Bronchial epithelial cell (primary cell): ENCODE measurements around the gene EPHA1. TPM values are rescaled to one million over a fixed set of nuclear protein-coding genes. Genes with fewer than 3 reads are reported as not detected.

Experiments
- DNase-seq: peaks from one replicate; pipeline ENCODE4 v3.0.0-alpha.2; 2010; ENCODE audit warnings: low read depth
- FAIRE-seq: peaks from 2 replicates; lab custom pipeline; 2011; peaks lifted over from hg19 to GRCh38; lab: Jason Lieb, UNC
- H3K27me3 ChIP-seq: 2 replicates; pipeline ENCODE4 v1.5.1; 2011; ENCODE audit warnings: low read length; ENCODE audit not compliant: control insufficient read depth, insufficient read depth
- H3K36me3 ChIP-seq: 2 replicates; pipeline ENCODE4 v1.5.1; 2011; ENCODE audit warnings: low read length; ENCODE audit not compliant: control insufficient read depth, insufficient read depth
- H3K4me3 ChIP-seq: 2 replicates; pipeline ENCODE4 v1.5.1; 2011; ENCODE audit warnings: mild to moderate bottlenecking, low read depth, low read length, control low read depth
- total RNA-seq: library from RNA; depleted of rRNA; stranded (reverse); fragments of >200 nt; gene quantifications from 2 replicates; pipeline ENCODE4 v1.2.1, GENCODE V29; 2014
- TF ChIP-seq, protein P1 (sequence below): IDR thresholded peaks from 2 replicates; pipeline ENCODE4 v1.5.1; 2011; ENCODE audit warnings: mild to moderate bottlenecking, moderate library complexity, low read length, control low read depth, inconsistent platforms; ENCODE audit not compliant: insufficient read depth, severe bottlenecking

EPHA1 gene
- total RNA-seq, 1 donor from 2014 or later = 19.0 TPM

GRCh38 chr7:143385891-143386781 lies 22.5 kb downstream of the EPHA1 start:
- Histone ChIP-seq H3K36me3 (peaks cover 42% of the 10 kb centered on the region), H3K27me3 (no peaks in the 10 kb centered on the region), H3K4me3 (no peak overlapping the region)
- TF ChIP-seq, protein P1, sequence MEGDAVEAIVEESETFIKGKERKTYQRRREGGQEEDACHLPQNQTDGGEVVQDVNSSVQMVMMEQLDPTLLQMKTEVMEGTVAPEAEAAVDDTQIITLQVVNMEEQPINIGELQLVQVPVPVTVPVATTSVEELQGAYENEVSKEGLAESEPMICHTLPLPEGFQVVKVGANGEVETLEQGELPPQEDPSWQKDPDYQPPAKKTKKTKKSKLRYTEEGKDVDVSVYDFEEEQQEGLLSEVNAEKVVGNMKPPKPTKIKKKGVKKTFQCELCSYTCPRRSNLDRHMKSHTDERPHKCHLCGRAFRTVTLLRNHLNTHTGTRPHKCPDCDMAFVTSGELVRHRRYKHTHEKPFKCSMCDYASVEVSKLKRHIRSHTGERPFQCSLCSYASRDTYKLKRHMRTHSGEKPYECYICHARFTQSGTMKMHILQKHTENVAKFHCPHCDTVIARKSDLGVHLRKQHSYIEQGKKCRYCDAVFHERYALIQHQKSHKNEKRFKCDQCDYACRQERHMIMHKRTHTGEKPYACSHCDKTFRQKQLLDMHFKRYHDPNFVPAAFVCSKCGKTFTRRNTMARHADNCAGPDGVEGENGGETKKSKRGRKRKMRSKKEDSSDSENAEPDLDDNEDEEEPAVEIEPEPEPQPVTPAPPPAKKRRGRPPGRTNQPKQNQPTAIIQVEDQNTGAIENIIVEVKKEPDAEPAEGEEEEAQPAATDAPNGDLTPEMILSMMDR = no peak
- FAIRE-seq (no peak), DNase-seq (no peak)

GRCh38 chr7:143384661-143385631 lies 23.7 kb downstream of the EPHA1 start:
- no peak for FAIRE-seq
- Histone ChIP-seq H3K27me3 (no peaks in the 10 kb centered on the region), H3K36me3 (peaks cover 37% of the 10 kb centered on the region), H3K4me3 (no peak overlapping the region)
- no peak for DNase-seq
- TF ChIP-seq, protein P1 = no peak

GRCh38 chr7:143384148-143384547 lies 24.5 kb downstream of the EPHA1 start:
- peaks cover 32% of the 10 kb centered on the region for H3K36me3 ChIP-seq
- FAIRE-seq = no peak
- TF ChIP-seq, protein P1 = no peak
- DNase-seq = no peak
- no peak overlapping the region for H3K4me3 ChIP-seq
- no peaks in the 10 kb centered on the region for H3K27me3 ChIP-seq

DNA sequence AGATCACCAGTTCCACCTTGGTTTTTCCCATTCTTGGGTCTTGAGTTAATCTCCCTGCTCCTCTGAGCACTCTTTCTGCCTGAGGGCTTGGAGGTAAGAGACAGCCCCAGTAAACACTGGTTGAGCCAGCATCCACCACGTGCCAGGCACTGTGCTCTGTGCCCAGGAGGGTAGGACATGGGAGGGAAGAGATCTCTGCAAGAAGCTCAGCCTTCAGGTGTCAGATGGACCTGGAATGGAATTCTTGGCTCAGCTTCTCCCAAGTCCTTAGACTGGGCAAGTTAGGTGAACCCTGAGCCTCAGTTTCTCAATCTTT lies 25.1 kb downstream of the EPHA1 start:
- DNase-seq = no peak
- Histone ChIP-seq H3K4me3 (no peak overlapping the region), H3K27me3 (no peaks in the 10 kb centered on the region), H3K36me3 (peaks cover 28% of the 10 kb centered on the region)
- FAIRE-seq = no peak
- TF ChIP-seq, protein P1 = no peak

- Histone ChIP-seq H3K36me3 (peaks cover 22% of the 10 kb centered on the region), H3K4me3 (peak overlapping the region; percentile 83), H3K27me3 (no peaks in the 10 kb centered on the region)
- FAIRE-seq (no peak), DNase-seq (no peak)
- TF ChIP-seq, protein P1 = no peak
These were observed 25.6 kb downstream of the EPHA1 start for GRCh38 chr7:143382791-143383641.
